Glutamatergic neuron (in vitro differentiated cells): ENCODE measurements around the gene FAM50A. TPM values are rescaled to one million over a fixed set of nuclear protein-coding genes. Genes with fewer than 3 reads are reported as not detected.

ENCODE experiments used
- DNase-seq: peaks from one replicate; pipeline ENCODE4 v3.0.0; 2022
- H3K27ac Mint-ChIP-seq: one replicate; pipeline ENCODE4 v1.8.0; 2020; ENCODE audit warnings: mild to moderate bottlenecking, mixed read lengths, inconsistent platforms; ENCODE audit not compliant: unreplicated experiment
- H3K27me3 Mint-ChIP-seq: one replicate; pipeline ENCODE4 v1.8.0; 2020; ENCODE audit warnings: mild to moderate bottlenecking, moderate library complexity, mixed read lengths, inconsistent platforms; ENCODE audit not compliant: unreplicated experiment
- H3K36me3 Mint-ChIP-seq: one replicate; pipeline ENCODE4 v1.8.0; 2020; ENCODE audit warnings: mild to moderate bottlenecking, mixed read lengths, inconsistent platforms; ENCODE audit not compliant: unreplicated experiment
- H3K4me1 Mint-ChIP-seq: one replicate; pipeline ENCODE4 v1.8.0; 2020; ENCODE audit warnings: mild to moderate bottlenecking, low read depth, mixed read lengths, inconsistent platforms; ENCODE audit not compliant: unreplicated experiment
- H3K4me3 Mint-ChIP-seq: one replicate; pipeline ENCODE4 v1.8.0; 2020; ENCODE audit warnings: mild to moderate bottlenecking, mixed read lengths, inconsistent platforms; ENCODE audit not compliant: unreplicated experiment
- H3K9me3 Mint-ChIP-seq: one replicate; pipeline ENCODE4 v1.8.0; 2020; ENCODE audit warnings: mild to moderate bottlenecking, moderate library complexity, mixed read lengths, inconsistent platforms; ENCODE audit not compliant: unreplicated experiment
- CTCF ChIP-seq: fragments of 200-600 bp; sonication (generic); IDR thresholded peaks from one replicate; pipeline ENCODE4 v1.5.0; 2021; ENCODE audit not compliant: partially characterized antibody, unreplicated experiment
- total RNA-seq: library from RNA; stranded (reverse); fragmentation: NEBNext Ultra II Directional; extraction: Animal tissue kit (Norgen Biotek cat#: 25700); gene quantifications from one replicate; pipeline ENCODE4 v1.2.1, GENCODE V29; 2021; ENCODE audit not compliant: unreplicated experiment

FAM50A gene
- total RNA-seq, 1 donor from 2014 or later, result 125 TPM

- Mint-ChIP-seq H3K4me3 (no peak overlapping the region), H3K36me3 (no peaks in the 10 kb centered on the region), H3K27me3 (peaks cover 2% of the 10 kb centered on the region), H3K27ac (no peak overlapping the region), H3K9me3 (peaks cover 2% of the 10 kb centered on the region), H3K4me1 (peaks cover 2% of the 10 kb centered on the region)
- TF ChIP-seq CTCF, result no peak
- no peak for DNase-seq
Measured at GRCh38 chrX:154466036-154466435, 22.1 kb downstream of the FAM50A start.

GRCh38 chrX:154466907-154467306, 23.0 kb downstream of the FAM50A start:
- Mint-ChIP-seq H3K9me3 (no peaks in the 10 kb centered on the region), H3K4me3 (no peak overlapping the region), H3K4me1 (peaks cover under 1% of the 10 kb centered on the region), H3K27ac (no peak overlapping the region), H3K27me3 (peaks cover 2% of the 10 kb centered on the region), H3K36me3 (no peaks in the 10 kb centered on the region)
- TF ChIP-seq CTCF, result no peak
- no peak for DNase-seq

GRCh38 chrX:154467556-154467955, 23.6 kb downstream of the FAM50A start:
- TF ChIP-seq CTCF, result no peak
- Mint-ChIP-seq H3K27ac (no peak overlapping the region), H3K27me3 (peaks cover 2% of the 10 kb centered on the region), H3K4me1 (no peaks in the 10 kb centered on the region), H3K36me3 (no peaks in the 10 kb centered on the region), H3K9me3 (no peaks in the 10 kb centered on the region), H3K4me3 (no peak overlapping the region)
- no peak for DNase-seq

- peaks cover 1% of the 10 kb centered on the region for H3K9me3 Mint-ChIP-seq
- H3K27ac Mint-ChIP-seq, result no peak overlapping the region
- TF ChIP-seq CTCF, result no peak
- H3K27me3 Mint-ChIP-seq, result peaks cover 2% of the 10 kb centered on the region
- no peak for DNase-seq
- H3K4me1 Mint-ChIP-seq, result no peaks in the 10 kb centered on the region
- no peaks in the 10 kb centered on the region for H3K36me3 Mint-ChIP-seq
- no peak overlapping the region for H3K4me3 Mint-ChIP-seq
Measured at GRCh38 chrX:154468217-154468616, 24.3 kb downstream of the FAM50A start.

GRCh38 chrX:154469114-154469513, 25.2 kb downstream of the FAM50A start:
- Mint-ChIP-seq H3K36me3 (no peaks in the 10 kb centered on the region), H3K4me1 (no peaks in the 10 kb centered on the region), H3K27ac (no peak overlapping the region), H3K27me3 (peaks cover 2% of the 10 kb centered on the region), H3K4me3 (no peak overlapping the region), H3K9me3 (peaks cover 1% of the 10 kb centered on the region)
- no peak for TF ChIP-seq CTCF
- no peak for DNase-seq
